ENCODE results near the gene ZCCHC10. TPM values are rescaled to one million over a fixed set of nuclear protein-coding genes. Genes with fewer than 3 reads are reported as not detected.

ZCCHC10 gene
- total and polyA plus RNA-seq, 9 of the 15 experiments (the other 6 are each of a cell fraction or from before 2014, with no cell fraction given), result 11.9 to 146 (median 51.8) TPM

- no peak for TF ChIP-seq ZNF318 (IDR thresholded peaks at IDR 0.05; ENCODE audit: borderline replicate concordance in 1 of 2, low read depth in 1 of 2)
- TF ChIP-seq POLR3G (IDR thresholded peaks at IDR 0.05; ENCODE audit: extremely low read depth, insufficient read length, insufficient replicate concordance), result no peak
- TF ChIP-seq TEAD2 (tag; IDR thresholded peaks at IDR 0.05), result no peak
- no peak for TF ChIP-seq RNF219 (CRISPR knock-in tag; IDR thresholded peaks at IDR 0.05)
- TF ChIP-seq KDM1A (IDR thresholded peaks at IDR 0.05), result no peak
- peak; percentile 59 for TF ChIP-seq ATF3 (IDR thresholded peaks at IDR 0.05)
- no peak for TF ChIP-seq ATF3 (CRISPR knock-in tag; conservative IDR thresholded peaks at IDR 0.05)
- TF ChIP-seq RAD21 (CRISPR knock-in tag; conservative IDR thresholded peaks at IDR 0.05 in 1 of 2, IDR thresholded peaks at IDR 0.05 in 1 of 2), result no peak; a peak in 1 of 4 replicates
- TF ChIP-seq ZNF398 (CRISPR knock-in tag; IDR thresholded peaks at IDR 0.05), result no peak
- TF ChIP-seq JUN (IDR thresholded peaks at IDR 0.05; ENCODE audit: borderline replicate concordance, low read depth, low read length), result peak; percentile 74; the same call in 1 of the 2 replicates
- 0 out of 2 replicates have a peak, but pooled peaks have one; percentile 62 for TF ChIP-seq JUN (CRISPR knock-in tag; IDR thresholded peaks at IDR 0.05; ENCODE audit: borderline replicate concordance)
- TF ChIP-seq RBM15 (IDR thresholded peaks at IDR 0.05; ENCODE audit: insufficient read depth, low read length), result no peak
Observed at GRCh38 chr5:132963171-132964104, 62.9 kb downstream of the ZCCHC10 start, which contains the start of gene AFF4 (continued).
